Activated effector memory CD4-positive, alpha-beta T cell treated with Interleukin-2 at 50 U/mL for 16 hours (primary cell): Measurements from ENCODE around the gene SPHK2.
"Not testable (repeated sequence)": the region's sequence is repeated elsewhere in the genome, so short reads cannot be mapped to it uniquely, and the experiment has no call there.

ENCODE experiments used
- DNase-seq: peaks from one replicate; pipeline ENCODE4 v3.0.0-alpha.2; 2020

The SPHK2 gene

GRCh38 chr19:48638831-48639381 lies 19.6 kb downstream of the SPHK2 start:
- DNase-seq, result no peak

GRCh38 chr19:48639483-48640375 lies 20.4 kb downstream of the SPHK2 start:
- no peak for DNase-seq

GRCh38 chr19:48641850-48642249 lies 22.5 kb downstream of the SPHK2 start:
- no peak for DNase-seq

- DNase-seq, result no peak
These were observed 23.6 kb downstream of the SPHK2 start for GRCh38 chr19:48642862-48643261.

- DNase-seq, result no peak
These were observed 25.0 kb downstream of the SPHK2 start for GRCh38 chr19:48644355-48644754.

- peak; percentile 58 for DNase-seq
These were observed 25.7 kb downstream of the SPHK2 start for GRCh38 chr19:48644839-48645619.

GRCh38 chr19:48645620-48646000 lies 26.3 kb downstream of the SPHK2 start:
- DNase-seq, result no peak

- DNase-seq, result peak; percentile 89
These were observed 26.9 kb downstream of the SPHK2 start, which contains the start of gene CA11 for GRCh38 chr19:48646001-48646721. CA11 (minus strand) TSS chr19:48646187; CDS start chr19:48645632, 555 bp downstream.

GRCh38 chr19:48646722-48647216 lies 27.5 kb downstream of the SPHK2 start:
- no peak for DNase-seq

- no peak for DNase-seq
These were observed 28.8 kb downstream of the SPHK2 start for GRCh38 chr19:48648134-48648533.

- DNase-seq, result no peak
These were observed 31.8 kb downstream of the SPHK2 start for GRCh38 chr19:48650974-48651682.

- no peak for DNase-seq
These were observed 32.4 kb downstream of the SPHK2 start for GRCh38 chr19:48651683-48652048.

GRCh38 chr19:48654299-48655059 lies 35.2 kb downstream of the SPHK2 start:
- DNase-seq, result no peak

GRCh38 chr19:48656840-48657474 lies 37.7 kb downstream of the SPHK2 start:
- DNase-seq, result no peak

GRCh38 chr19:48657828-48658227 lies 38.5 kb downstream of the SPHK2 start:
- not testable (repeated sequence) for DNase-seq

GRCh38 chr19:48658483-48658882 lies 39.2 kb downstream of the SPHK2 start:
- DNase-seq, result no peak

GRCh38 chr19:48659768-48660167 lies 40.5 kb downstream of the SPHK2 start:
- no peak for DNase-seq

GRCh38 chr19:48660852-48661710 lies 41.8 kb downstream of the SPHK2 start:
- peak; percentile 66 for DNase-seq

- no peak for DNase-seq
These were observed 42.4 kb downstream of the SPHK2 start for GRCh38 chr19:48661711-48662090.

GRCh38 chr19:48663667-48664066 lies 44.4 kb downstream of the SPHK2 start:
- DNase-seq, result no peak
